Endothelial cell of umbilical vein (primary cell): ENCODE measurements around the gene TAS2R39. TPM values are rescaled to one million over a fixed set of nuclear protein-coding genes. Genes with fewer than 3 reads are reported as not detected.

Experiments used
- BruUV-seq: library from RNA; stranded (reverse); fragments of 400-500 nt; replicated peaks from 2 replicates; lab custom pipeline; 2021; lab: Mats Ljungman, UMichigan
- CTCF ChIA-PET: fragments of 300-600, 350-600 bp; sonication (Branson Sonifier 250); formaldehyde crosslinking; loops from one replicate; lab custom pipeline; 2021; ENCODE audit warnings: antibody characterized with exemption, inconsistent platforms; lab: Charles Lee
- POLR2A ChIA-PET: fragments of 300-600, 350-600 bp; sonication (Branson Sonifier 250); formaldehyde crosslinking; loops from one replicate; lab custom pipeline; 2021; ENCODE audit warnings: antibody characterized with exemption, inconsistent platforms; lab: Charles Lee
- DNase-seq: peaks from one replicate; pipeline ENCODE4 v3.0.0-alpha.2; 2011; ENCODE audit warnings: low read depth, low spot score
- FAIRE-seq: peaks from 2 replicates; lab custom pipeline; 2011; peaks lifted over from hg19 to GRCh38; lab: Jason Lieb, UNC
- H2AFZ ChIP-seq: 2 replicates; pipeline ENCODE4 v1.6.0; 2012; ENCODE audit warnings: low read depth, low read length, control low read depth, inconsistent platforms
- H3K27ac ChIP-seq: 2 replicates; pipeline ENCODE4 v1.5.1; 2011; ENCODE audit warnings: low read depth, mild to moderate bottlenecking, control low read depth, low read length, moderate library complexity; ENCODE audit not compliant: insufficient read depth
- H3K27me3 ChIP-seq, 2 experiments: 2 replicates each; pipeline versions ENCODE4 v1.6.0 to v1.6.1; 2011; ENCODE audit warnings: low read length in 2 of 2, mixed read lengths in 1 of 2; ENCODE audit not compliant: control insufficient read depth in 2 of 2, insufficient read depth in 2 of 2
- H3K36me3 ChIP-seq, 2 experiments: 2 replicates in 1 of 2; 3 replicates in 1 of 2; pipeline ENCODE4 v1.5.1; 2011; ENCODE audit warnings: low read length in 2 of 2, mild to moderate bottlenecking in 1 of 2, moderate library complexity in 1 of 2; ENCODE audit not compliant: control insufficient read depth in 2 of 2, insufficient read depth in 2 of 2; ENCODE audit errors: extremely low read depth in 1 of 2
- H3K4me1 ChIP-seq: 3 replicates; pipeline ENCODE4 v1.5.1; 2011; ENCODE audit warnings: mild to moderate bottlenecking, low read length; ENCODE audit not compliant: control insufficient read depth, insufficient read depth; ENCODE audit errors: extremely low read depth
- H3K4me2 ChIP-seq: 2 replicates; pipeline ENCODE4 v1.6.1; 2011; ENCODE audit warnings: low read length, control low read depth, mixed read lengths; ENCODE audit not compliant: insufficient read depth
- H3K4me3 ChIP-seq, 3 experiments: fragments of 200-600 bp in 1 of 3; sonication (generic), shearing (Covaris generic) in 1 of 3; replicated peaks in 1 of 3; 2 replicates each; pipeline ENCODE4 v1.5.1; 2011 to 2016; ENCODE audit warnings: control low read depth in 3 of 3, low read length in 3 of 3, mild to moderate bottlenecking in 2 of 3, inconsistent platforms in 1 of 3, low read depth in 1 of 3, moderate library complexity in 1 of 3; ENCODE audit not compliant: insufficient read depth in 1 of 3
- H3K79me2 ChIP-seq: 2 replicates; pipeline ENCODE4 v1.6.0; 2012; ENCODE audit warnings: low read length, inconsistent platforms; ENCODE audit not compliant: control insufficient read depth, insufficient read depth
- H3K9ac ChIP-seq: replicated peaks from 2 replicates; pipeline ENCODE3; 2011; ENCODE audit warnings: low read length, control low read depth; ENCODE audit not compliant: insufficient read depth; ENCODE audit errors: extremely low read depth
- H3K9me1 ChIP-seq: replicated peaks from 3 replicates; pipeline ENCODE4 v1.6.0; 2011; ENCODE audit warnings: mild to moderate bottlenecking, low read length; ENCODE audit not compliant: control insufficient read depth, insufficient read depth; ENCODE audit errors: extremely low read depth
- H3K9me3 ChIP-seq: replicated peaks from 2 replicates; pipeline ENCODE4 v1.5.1; 2012; ENCODE audit warnings: low read length, inconsistent platforms; ENCODE audit not compliant: control insufficient read depth, insufficient read depth
- H4K20me1 ChIP-seq: replicated peaks from 2 replicates; pipeline ENCODE3; 2011; ENCODE audit warnings: mild to moderate bottlenecking, low read length; ENCODE audit not compliant: control insufficient read depth, insufficient read depth; ENCODE audit errors: extremely low read depth
- CTCF ChIP-seq, 2 donors: IDR thresholded peaks; 1 replicate in 1 of 2; 2 replicates in 1 of 2; pipeline ENCODE4 v1.5.1; 2011; ENCODE audit warnings: low read length in 2 of 2, mild to moderate bottlenecking in 2 of 2, moderate library complexity in 2 of 2, control low read depth in 1 of 2, inconsistent platforms in 1 of 2, low read depth in 1 of 2; ENCODE audit not compliant: insufficient read depth in 1 of 2; ENCODE audit errors: extremely low read depth in 1 of 2
- EZH2 ChIP-seq: IDR thresholded peaks from 2 replicates; pipeline ENCODE4 v1.6.1; 2012; ENCODE audit warnings: borderline replicate concordance, low read depth, mild to moderate bottlenecking, moderate library complexity, low read length, inconsistent platforms; ENCODE audit not compliant: severe bottlenecking
- FOS ChIP-seq: IDR thresholded peaks from 2 replicates; pipeline ENCODE4 v1.6.1; 2011; ENCODE audit warnings: mild to moderate bottlenecking, low read length, moderate library complexity, borderline replicate concordance; ENCODE audit not compliant: insufficient read depth
- GATA2 ChIP-seq: IDR thresholded peaks from 2 replicates; pipeline ENCODE4 v1.7.0; 2011; ENCODE audit warnings: low read depth, mild to moderate bottlenecking, moderate library complexity, mixed read lengths, low read length; ENCODE audit not compliant: insufficient read length, insufficient read depth
- JUN ChIP-seq: IDR thresholded peaks from 2 replicates; pipeline ENCODE4 v1.6.1; 2011; ENCODE audit warnings: borderline replicate concordance, low read depth; ENCODE audit not compliant: insufficient read length, insufficient read depth
- MAX ChIP-seq: IDR thresholded peaks from 2 replicates; pipeline ENCODE4 v1.6.1; 2011; ENCODE audit not compliant: insufficient read depth, insufficient read length
- MYC ChIP-seq: IDR thresholded peaks from one replicate; pipeline ENCODE4 v1.6.1; 2011; ENCODE audit warnings: mild to moderate bottlenecking, low read depth, low read length
- POLR2A ChIP-seq: IDR thresholded peaks from 2 replicates; pipeline ENCODE4 v1.6.1; 2012; ENCODE audit warnings: low read depth, mild to moderate bottlenecking, control low read depth, low read length
- POLR2AphosphoS5 ChIP-seq: IDR thresholded peaks from 2 replicates; pipeline ENCODE4 v1.6.1; 2012; ENCODE audit warnings: low read depth, mild to moderate bottlenecking, control low read depth, low read length, moderate library complexity; ENCODE audit not compliant: insufficient read depth
- dilution Hi-C: fragments of 300-500 bp; cut with MboI; formaldehyde crosslinking; loops from one replicate; pipeline ENCODE4 v1.15.0; 2019; ENCODE audit warnings: low sequenced_read_pairs; ENCODE audit not compliant: extremely low pct_ligation_motif_present
- intact Hi-C: fragments of 100-400 bp; cut with micrococcal nuclease; formaldehyde crosslinking; loops from one replicate; pipeline ENCODE4 v1.10.0; 2022
- polyA plus RNA-seq, 4 experiments: library from polyadenylated mRNA; depleted of rRNA in 3 of 4; stranded (reverse) in 3 of 4; unstranded in 1 of 4; fragments of >200 nt; gene quantifications; 2 replicates each; pipeline versions ENCODE4 v1.2.1 to v1.2.3, GENCODE V29; 2011 to 2012; ENCODE audit warnings: missing spikeins in 1 of 4
- total RNA-seq: library from RNA; stranded (reverse); gene quantifications from 2 replicates; pipeline ENCODE4 v1.2.3, GENCODE V29; 2021

TAS2R39 gene
- total and polyA plus RNA-seq, 2 donors (not counting 3 experiments of a cell fraction or from before 2014, with no cell fraction given), result not detected

GRCh38 chr7:143203386-143203785 lies 20.2 kb downstream of the TAS2R39 start:
- no peak overlapping the region for H3K4me2 ChIP-seq
- H4K20me1 ChIP-seq, result no peaks in the 10 kb centered on the region
- H3K9ac ChIP-seq, result no peak overlapping the region
- H3K9me1 ChIP-seq, result no peaks in the 10 kb centered on the region
- POLR2A ChIA-PET, result no interaction called here
- no TSS peak for BruUV-seq
- CTCF ChIA-PET, result interaction anchor here (1.3 to 3.8 kb wide), 3 partner anchors 12 to 200 kb away, joined by 4 to 28 read pairs (median 5); no protein-coding TSS in a partner anchor
- H3K27me3 ChIP-seq, result peaks cover 5 to 12% of the 10 kb centered on the region in 2 experiments
- no peaks in the 10 kb centered on the region for H3K9me3 ChIP-seq
- DNase-seq (no peak), FAIRE-seq (no peak)
- no peaks in the 10 kb centered on the region for H3K36me3 ChIP-seq
- no peak overlapping the region for H3K27ac ChIP-seq
- H2AFZ ChIP-seq, result no peak overlapping the region
- no peak for TF ChIP-seq JUN
- no peak for TF ChIP-seq POLR2AphosphoS5
- TF ChIP-seq EZH2, result no peak
- TF ChIP-seq MAX, result no peak
- no peak for TF ChIP-seq FOS
- TF ChIP-seq MYC, result no peak
- TF ChIP-seq GATA2, result no peak
- no peak for TF ChIP-seq POLR2A
- no peak for TF ChIP-seq CTCF (IDR thresholded peaks at IDR 0.05; ENCODE audit: extremely low read depth in 1 of 2, insufficient read depth in 1 of 2, low read depth in 1 of 2, low read length in 2 of 2)
- no peaks in the 10 kb centered on the region for H3K79me2 ChIP-seq
- no peaks in the 10 kb centered on the region for H3K4me1 ChIP-seq
- intact Hi-C loops (no loop called here), dilution Hi-C loops (loop anchor here (25.0 kb wide), 1 partner anchor 191 kb away; no protein-coding TSS in a partner anchor)
- no peak overlapping the region for H3K4me3 ChIP-seq
